HG02981 (cell line): ENCODE measurements around the gene SMPX.

Experiments used
- ATAC-seq: cut with Tn5 transposase; IDR thresholded peaks from one replicate; pipeline ENCODE4 v1.9.1; 2021; ENCODE audit warnings: mild to moderate bottlenecking, moderate library complexity; ENCODE audit not compliant: unreplicated experiment

Gene SMPX

DNA sequence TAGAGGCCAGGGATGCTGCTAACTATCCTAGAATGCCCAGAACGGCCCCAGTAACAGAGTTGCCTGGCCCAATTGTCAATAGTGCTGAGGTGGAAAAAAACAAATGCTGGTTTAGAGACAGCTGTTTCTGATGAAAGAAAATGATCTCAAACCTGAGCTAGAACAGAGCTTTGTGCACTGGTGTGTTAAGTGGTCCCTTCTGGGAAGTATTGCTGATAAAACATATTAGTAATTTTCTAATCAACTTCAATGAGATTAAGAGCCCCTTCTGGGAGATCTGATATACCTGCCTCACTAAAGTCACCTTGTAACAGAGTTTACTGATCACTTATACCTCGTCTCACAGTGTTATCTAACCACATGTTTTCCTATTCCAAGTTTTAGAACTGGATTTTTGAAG lies 42.1 kb downstream of the SMPX start:
- no peak for ATAC-seq

DNA sequence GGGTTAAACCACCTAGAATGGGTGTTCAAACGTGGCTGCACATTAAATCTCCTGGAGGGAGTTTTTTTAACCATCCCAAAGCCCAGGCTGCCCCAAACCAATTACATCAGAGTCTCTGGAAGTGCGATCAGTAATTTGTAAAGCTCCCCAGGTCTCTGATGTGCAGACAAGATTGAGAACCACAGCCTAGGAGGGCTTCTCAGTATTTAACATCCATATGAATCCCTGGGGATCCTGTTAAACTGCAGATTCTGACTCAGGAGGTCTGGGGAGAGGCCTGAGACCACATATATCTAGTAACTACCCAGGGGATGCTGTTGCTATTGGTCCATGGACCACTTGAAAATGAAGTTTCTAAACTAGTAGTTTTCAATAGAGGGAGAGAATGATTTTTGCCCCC lies 42.6 kb downstream of the SMPX start:
- ATAC-seq, result no peak

DNA sequence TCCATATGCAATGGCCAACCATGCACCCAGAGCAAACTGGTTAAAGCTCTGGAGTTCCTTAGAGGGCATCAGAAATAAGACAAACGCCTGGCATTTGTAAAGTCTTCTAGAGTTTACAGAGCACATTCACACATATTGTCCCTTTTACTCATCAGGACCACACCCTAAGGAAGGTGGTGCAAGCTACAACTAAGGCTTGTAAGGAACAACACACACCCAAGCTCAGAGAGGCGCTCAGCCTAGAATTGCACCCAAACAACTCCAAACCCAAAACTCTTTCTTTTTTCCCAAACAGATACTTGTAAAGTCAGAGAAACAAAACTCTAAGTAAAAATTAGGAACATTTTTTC lies 46.1 kb downstream of the SMPX start:
- ATAC-seq, result no peak

DNA sequence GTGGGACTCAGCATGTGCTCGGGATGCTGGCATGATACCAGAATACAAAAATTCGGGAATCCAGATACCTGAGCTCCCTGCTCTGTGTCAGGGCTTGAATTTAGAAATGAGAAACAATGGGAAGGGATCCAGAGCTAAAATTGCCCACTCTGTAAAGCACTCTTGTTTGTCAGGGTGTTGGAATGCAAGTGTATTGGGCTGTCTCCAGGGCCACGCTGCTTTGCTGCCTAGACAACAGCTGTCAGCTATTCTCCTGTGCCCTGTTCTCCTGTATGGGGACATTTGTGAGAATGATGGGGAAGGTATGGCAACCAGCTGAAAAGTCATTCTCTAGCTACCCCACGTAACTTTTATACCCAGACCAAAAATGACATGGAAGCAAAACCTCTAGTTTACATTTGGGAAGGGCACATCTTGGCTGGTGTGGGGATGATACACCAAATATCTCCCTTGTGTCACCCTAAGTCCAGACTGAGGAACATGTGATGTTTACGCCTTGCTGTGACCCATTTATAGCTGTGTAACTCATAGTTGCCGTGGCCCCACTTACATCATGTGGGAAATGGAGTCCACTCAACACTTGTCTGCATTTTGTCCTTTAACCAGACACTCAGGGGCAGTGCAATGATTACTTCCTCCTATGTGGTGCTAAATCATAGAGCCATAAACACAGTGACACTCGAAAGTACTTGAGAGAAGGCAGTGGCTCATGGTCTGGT lies 46.6 kb downstream of the SMPX start:
- no peak for ATAC-seq

DNA sequence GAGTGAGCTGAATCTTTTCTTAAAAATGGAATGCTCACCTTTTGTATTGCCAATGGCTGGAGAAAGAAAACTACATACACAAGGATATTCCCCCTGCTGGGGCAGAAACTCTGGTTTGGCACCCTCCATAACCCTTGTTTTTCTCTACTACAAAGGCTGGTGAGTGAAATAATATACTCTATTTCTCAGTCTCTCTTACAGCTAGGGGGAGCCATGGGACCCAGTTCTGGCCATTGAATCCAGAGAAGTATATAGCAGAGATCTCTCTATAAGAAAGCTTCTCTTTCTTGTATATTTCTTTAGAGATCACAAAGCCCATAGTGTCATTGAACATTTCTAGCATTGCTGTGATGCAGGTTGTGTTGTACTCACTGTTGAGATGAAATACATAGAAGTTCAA lies 49.8 kb downstream of the SMPX start:
- no peak for ATAC-seq

DNA sequence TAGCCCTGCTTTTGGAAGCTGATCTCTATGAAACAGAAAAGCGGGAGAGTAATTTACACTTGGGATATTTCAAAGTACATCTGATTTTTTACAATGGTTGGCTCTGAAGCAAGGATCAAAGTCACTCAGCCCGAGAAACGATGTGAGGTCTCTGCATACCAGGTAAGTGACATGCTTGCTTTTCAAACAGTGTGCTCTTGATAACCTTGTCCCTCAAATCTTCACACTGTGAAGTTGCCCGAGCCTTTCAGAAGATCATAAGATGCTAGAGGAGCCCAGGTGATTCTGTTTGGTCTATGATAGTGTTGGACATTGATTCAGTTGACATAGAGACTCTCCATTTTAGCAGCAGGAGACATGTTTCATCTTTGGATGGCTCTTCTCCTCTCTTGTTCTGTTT lies 52.7 kb downstream of the SMPX start:
- ATAC-seq, result no peak

DNA sequence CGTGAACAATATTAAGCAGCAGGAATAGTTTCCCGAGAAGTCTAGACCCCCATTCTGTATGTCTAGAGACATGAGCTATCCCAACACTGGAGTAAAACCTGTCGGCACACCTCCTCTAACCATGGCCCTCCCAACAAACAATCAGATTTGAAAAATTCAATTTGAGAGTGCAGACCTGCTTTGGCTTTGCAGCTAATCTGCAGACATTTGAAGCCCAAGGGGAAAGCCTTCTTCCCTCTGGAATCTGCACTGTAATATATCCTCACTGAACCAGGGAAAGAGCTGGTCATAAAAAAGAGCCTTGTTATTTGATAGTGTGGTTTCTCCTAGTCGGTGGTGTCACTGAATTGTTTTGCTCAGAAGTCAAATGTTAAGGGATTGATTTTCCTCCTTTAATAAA lies 55.2 kb downstream of the SMPX start:
- no peak for ATAC-seq

DNA sequence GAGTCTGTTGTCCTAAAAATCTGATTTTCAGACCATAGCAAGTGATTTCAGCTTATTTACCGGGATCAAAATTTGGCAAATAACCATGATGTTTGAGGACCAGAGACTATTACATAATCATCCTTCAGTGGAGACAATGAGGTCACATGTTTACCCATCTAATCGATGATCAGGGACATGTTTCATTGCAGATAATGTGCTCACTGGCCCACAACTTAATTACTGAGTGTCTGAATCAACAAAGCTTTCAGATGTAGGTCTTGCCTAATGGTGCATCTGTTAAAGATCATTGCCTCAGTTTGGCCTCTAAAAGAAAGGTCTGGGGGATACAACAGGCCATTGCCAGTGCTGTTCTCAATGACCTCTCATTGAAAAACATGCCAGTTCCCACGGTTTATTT lies 56.9 kb downstream of the SMPX start:
- ATAC-seq, result no peak

DNA sequence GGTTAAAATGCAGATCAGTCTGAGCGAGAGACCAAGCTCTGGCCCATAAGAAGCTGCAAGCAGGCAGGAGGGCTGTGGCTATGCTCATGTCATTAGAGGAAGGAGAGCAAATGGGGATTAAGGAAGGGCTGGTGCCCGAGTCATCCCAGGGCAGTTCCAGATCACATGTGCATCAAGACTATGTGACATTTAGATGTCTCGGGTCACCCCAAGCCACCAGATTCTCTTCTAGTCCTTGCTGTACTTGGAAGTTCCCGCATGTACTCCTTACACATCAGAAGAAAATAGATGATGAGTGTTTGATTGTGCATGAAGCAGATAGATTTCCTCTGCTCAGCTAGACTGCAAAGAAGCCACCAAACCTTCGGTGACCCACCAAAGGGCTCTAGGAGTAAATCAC lies 57.6 kb downstream of the SMPX start:
- no peak for ATAC-seq

DNA sequence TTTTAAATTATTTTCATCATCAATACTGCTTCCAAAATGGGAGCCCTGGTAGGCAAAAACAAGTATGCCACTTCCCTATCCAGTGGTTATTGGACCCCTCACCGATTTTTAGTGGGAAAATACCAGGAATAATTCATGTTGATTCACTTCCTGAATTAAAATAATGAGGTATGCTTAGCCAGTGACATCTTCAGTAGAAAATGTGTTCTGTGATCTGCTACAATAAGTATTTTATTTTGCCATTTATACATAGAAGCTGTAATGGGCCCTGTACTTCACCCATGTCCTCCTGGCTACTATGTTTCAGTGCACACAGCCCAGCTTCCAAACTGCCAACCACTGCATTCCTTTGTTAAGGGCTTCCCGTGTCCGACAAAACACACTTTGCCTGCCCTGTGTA lies 58.8 kb downstream of the SMPX start:
- ATAC-seq, result no peak

DNA sequence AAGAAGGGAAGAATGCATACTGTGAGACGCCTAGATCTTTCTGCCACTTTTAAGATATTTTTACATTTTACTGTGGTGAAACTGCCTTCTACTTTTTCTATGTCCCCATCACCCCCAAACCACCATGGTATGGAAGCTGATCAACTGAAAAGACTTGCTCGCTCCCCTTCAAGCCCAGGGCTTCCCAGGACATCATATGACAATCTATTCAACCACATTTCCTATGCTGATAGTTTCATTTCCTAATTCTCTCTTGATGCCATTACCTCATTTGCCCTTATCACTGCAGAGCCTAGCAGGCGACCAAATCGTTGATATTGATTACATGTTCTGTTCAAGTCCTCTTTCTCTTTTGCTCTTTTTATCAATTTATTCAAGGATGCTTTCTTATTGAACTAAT lies 59.6 kb downstream of the SMPX start:
- ATAC-seq, result no peak

DNA sequence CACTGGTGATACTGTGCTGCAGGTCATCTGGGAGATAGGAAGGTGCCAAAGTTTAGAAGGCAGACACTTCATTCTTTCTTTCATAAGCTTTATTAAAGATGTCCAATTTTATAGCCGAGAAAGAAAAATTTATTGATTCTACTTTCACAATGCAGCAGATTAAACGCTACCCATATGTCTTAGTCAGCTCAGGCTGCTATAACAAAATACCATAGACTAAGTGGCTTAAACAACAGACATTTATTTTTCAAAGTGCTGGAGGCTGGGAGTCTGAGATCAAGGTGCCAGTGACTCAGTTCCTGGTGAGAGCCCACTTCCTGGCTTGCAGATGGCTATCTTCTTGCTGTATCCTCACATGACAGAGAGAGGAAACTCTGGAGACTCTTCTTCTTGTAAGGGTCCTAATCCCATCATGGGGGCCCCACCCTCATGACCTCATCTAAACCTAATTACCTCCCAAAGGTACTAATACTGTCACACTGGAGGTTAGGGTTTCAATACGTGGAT lies 66.4 kb downstream of the SMPX start:
- no peak for ATAC-seq

DNA sequence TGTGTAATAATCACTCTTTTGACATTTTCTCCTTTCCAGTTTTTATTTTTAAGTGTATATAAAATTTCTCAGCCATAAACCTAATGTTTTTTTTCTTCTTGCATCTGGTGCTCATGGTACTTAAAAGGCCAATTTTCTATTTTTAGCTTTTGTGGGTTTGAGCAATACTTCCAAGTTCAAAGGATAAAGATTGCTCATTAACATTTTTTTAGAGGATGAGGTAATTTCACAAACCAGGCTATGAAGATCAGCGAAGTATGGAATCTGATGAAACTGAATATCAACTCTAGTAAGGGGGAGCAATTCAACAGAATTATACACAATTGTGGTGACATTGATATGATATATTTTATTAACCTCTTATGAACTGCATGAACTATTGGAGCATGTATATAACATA lies 74.0 kb downstream of the SMPX start:
- ATAC-seq, result no peak

DNA sequence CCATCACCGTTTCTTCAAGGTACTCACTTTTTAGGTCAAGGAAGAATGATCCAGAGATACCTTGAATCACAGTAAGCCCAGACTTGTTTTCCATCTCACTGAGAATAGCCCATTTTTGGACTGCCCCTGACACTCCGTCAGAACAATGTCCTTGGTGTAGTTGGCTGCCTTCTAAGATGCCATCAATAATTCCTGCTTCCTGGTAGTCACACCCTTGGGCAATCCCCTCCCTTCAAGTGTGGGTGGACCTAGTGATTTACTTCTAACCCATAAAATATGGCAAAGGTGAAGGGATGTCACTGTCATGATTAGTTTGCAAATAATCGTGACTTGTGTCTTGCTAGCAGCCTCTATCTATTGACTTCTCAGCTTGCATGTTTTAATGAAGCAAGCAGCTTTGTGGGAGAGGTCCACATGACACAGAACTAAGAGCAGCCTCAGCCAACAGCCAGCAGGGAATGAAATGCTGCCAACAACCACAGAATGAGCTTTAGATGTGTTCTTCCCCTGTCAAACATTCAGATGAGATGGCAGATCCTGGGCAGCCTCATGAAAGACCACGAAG lies 79.8 kb downstream of the SMPX start:
- no peak for ATAC-seq

DNA sequence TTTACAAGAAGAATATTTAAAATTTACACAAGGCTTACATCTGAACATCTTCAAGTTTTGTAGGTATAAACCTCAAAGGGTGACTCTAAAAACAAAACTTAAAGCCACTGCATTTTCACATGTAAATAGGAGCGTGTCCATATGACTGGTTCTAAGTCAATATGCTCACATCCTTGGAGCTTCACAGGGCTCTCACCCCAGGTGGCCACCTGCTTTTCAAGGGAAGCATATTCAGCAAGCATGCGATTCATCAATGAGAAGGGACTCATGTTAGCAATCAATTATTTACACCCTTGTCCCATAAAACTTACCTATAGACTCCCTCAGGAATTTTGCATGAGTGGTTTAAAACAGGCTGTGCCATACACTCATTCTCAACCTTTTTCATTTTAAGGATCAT lies 82.0 kb downstream of the SMPX start:
- no peak for ATAC-seq

DNA sequence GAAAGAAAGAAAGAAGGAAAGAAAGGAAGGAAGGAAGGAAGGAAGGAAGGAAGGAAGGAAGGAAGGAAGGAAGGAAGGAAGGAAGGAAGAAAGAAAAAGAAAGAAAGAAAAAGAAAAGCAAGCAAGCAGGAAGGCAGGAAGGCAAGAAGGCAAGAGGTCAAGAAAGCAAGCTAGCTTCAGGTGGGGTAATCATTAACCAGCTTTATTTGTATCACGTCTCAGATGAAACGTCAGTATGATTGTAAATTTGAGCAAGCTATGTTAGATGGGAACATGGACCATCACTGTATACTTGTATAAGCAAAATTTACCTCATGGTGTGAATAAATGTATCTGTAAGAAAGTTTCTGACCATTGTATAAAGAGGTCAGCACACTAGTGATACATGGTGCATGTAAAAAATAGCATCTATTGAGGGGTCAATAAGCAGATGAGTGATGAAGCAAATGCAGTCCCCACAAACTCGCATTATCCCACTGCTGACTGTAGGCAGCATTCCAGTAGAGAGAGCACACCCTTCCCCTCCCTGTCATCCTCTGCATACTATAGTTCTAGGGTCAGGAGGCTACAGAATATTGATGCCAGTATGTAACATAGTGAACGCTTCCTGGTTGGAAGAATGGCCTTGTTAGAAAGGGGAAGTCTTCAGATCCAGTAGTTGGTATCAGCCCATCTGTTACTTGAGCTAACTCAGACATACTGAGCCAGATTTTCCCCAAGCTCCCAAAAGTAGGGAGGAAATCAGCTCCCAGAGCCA lies 83.3 kb downstream of the SMPX start:
- no peak for ATAC-seq

DNA sequence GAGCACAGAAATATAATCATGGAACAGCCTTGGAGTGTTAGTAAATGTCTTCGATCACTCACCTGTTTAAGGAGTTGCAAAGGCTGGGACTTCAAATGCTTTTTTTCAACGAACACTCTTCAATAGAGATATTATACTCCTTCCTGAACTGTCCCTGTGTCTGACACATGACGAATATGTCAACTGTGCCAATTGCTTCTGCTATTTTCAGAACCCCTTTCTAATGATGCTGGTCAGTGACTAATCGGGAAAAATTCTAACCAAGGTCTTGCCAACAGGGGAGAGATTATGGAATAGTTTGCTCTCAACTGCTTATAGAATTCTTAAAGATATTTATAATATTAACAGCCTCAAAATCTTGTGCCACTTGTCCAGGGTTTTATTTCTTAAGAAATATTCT lies 91.2 kb downstream of the SMPX start:
- ATAC-seq, result no peak

DNA sequence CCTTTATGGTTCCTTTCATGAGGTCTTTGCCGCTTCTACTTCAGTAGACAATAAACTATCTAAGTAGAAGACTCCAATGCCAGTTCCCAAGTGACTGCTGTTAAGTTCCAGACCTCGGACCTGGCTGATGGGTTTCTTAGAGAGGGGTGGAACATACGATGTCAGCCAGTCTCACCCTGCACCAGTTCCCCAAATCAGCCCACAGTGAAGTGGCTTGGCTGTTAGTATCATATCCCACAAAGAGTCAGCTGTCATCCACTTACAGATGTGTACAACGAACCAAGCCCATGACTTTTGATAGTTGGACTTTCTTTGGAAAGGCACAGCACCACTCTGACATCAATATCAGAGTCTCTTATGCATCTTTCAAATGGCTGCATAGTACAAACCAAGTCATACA lies 91.7 kb downstream of the SMPX start:
- ATAC-seq, result no peak

DNA sequence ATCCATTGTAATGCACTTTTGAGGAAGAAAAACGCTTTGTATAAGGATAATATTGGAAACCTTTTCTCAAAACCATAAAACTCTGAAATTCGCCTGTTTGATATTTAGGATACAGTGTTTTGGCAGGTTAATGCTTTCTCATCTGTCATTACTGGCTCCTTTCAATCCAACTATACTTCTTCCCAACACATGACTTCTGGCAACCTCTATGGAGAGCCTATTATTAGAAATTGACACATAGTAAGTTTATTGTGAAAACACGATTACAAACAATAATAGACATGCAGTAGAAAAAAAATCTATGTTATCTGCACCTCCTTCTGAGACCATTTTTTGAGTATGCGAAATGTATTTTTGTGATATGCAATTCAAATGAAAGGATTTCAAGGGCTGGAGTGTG lies 95.2 kb downstream of the SMPX start:
- ATAC-seq, result no peak

DNA sequence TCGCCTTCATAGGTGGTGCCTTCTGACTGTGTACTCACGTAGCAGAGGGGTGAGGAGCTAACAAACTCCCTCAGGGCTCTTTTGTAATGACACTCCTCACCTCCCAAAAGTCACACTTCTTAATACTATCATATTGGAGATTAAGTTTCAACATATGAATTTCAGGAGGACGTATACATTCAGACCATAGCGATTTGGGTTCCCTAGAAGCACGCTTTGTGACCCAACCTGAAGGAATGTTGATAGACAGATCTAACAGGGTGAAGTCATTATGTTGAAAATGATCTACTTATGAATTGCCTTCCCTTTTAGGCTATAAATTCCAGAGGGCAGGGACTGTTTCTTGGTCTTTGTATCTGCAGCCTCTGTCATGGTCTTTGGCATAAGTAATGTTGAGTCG lies 96.6 kb downstream of the SMPX start:
- no peak for ATAC-seq

DNA sequence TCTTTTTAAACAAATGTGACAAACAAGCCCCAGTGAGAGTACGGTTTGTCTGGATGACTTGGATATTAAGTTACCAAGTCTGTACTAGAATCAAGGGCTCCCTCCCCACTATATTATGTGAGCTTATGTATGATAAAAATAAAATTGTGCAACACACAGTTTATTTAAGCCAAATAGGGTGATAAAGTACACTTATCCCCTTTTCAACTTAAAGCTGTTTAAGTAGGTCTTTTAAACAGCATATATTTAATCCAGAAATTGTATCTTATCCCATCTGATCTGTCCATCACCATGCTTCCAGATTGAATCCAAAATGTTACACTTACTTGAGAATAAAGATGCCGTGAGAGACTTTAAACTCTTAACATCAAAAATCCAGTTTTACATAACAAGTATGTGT lies 97.8 kb downstream of the SMPX start:
- no peak for ATAC-seq

DNA sequence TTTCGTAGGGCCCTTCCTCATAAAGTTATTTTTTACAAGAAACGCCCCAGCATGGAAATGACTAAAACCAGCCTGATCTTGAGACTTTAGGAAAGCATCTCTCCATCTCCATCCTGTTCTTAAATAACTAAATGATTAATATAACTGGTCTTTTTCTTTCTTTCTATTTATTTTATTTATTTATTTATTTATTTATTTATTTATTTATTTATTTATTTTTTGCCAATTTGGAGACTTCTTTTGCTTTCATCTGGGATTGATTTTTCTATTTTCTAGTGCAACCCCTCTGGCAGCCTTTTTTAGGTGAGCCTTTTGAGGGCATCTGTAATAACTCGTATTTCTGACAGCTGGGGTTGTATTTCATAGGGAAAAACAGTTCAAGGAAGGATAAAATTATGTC lies 98.6 kb downstream of the SMPX start:
- ATAC-seq, result no peak
